HG03575 (cell line): ENCODE results near the gene RNF227.
"Not testable (repeated sequence)": the region's sequence is repeated elsewhere in the genome, so short reads cannot be mapped to it uniquely, and the experiment has no call there.

ENCODE experiments used
- ATAC-seq: cut with Tn5 transposase; IDR thresholded peaks from one replicate; pipeline ENCODE4 v1.9.1; 2021; ENCODE audit not compliant: unreplicated experiment, insufficient number of reproducible peaks, low FRiP score; ENCODE audit errors: extremely low read depth

RNF227 gene

DNA sequence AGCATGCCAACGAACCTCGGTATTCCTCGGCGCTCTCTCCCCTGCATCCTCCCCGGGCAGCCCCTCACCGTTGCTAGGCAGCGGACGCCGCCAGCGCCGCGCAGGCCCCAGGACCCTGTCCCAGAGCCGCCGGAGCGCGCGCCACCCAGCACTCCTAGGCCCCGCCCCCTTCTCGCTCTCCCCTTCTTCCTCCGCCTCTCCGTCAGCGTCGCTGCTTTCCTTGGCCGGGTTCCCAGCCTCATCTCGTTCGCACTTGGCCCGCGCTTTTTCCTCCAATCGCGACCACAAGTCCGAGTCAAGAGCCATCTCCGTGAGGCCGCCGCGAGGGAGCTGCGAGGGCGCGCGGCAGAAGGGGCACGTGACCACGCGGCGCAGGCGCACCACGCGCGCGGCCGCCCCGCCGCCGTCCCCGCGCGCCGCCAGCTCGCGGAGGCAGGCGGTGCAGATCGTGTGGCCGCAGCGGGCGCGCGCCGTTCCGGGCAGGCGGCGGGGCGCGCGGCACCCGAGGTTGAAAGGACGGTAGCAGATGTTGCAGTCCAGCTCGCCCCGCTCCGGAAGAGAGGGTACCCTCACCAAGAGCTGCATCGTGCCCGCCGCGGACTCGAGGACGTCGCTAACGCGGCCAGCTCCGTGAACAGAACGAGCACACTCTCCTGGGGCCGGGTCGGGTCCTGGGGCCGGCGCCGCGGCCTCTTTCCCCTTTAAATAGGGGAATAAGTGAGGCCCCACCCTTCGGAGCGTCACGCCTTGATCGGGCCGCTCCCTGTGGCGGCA, at the start of gene RNF227:
RNF227 (minus strand) TSS at position 679 of the 774 bp plus-strand sequence; CDS start at position 585, 94 bp downstream.
- ATAC-seq: no peak

DNA sequence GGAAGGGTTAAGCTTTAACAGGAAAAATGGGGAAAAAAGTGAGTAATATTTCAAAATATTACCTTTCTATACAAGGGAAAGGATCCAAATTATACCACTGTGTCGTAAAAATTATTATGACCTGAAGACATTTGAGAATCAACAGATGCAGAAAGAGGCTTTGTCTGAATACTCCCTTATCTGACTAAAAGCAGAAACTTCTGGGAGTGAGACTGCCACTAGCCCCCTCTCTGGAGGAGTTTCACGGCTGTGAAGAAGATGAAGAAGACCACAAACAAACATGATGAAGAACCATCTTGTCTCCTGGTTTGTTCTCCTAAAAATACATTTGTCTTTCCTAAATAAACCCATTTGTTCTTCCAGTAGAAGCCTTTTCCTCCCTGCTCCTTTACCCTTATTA, 45.3 kb upstream of the RNF227 start:
- ATAC-seq: no peak

DNA sequence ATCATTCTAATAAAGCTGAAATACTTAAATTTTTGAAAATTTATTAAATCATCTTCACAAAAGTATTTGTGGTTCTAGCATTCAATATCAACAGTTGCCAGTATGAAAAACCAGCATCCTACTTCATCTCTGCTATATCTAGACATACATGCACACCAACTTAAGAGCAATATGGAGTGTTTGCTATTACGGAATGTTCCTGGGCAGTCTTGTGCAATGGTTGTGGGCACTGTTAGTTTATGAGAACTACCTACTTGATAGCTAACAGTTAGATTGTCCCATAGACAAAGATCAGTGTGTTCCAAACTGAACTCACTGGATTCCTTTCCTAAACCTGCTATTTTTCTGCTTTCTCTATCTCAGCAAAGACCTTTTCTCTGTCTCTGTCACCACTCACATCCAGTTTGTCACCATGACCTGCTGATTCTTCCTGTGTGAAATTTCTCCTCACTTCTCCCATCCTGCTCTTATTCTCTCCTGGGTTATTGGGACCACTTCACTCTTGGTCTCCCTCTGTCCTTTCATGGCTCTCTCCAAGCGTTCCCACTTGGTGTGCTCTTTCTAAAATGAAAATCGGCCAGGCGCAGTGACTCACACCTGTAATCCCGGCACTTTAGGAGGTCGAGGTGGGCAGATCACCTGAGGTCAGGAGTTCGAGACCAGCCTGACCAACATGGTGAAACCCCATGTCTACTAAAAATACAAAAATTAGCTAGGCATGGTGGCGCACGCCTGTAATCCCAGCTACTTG, 43.6 kb upstream of the RNF227 start:
- no peak for ATAC-seq

DNA sequence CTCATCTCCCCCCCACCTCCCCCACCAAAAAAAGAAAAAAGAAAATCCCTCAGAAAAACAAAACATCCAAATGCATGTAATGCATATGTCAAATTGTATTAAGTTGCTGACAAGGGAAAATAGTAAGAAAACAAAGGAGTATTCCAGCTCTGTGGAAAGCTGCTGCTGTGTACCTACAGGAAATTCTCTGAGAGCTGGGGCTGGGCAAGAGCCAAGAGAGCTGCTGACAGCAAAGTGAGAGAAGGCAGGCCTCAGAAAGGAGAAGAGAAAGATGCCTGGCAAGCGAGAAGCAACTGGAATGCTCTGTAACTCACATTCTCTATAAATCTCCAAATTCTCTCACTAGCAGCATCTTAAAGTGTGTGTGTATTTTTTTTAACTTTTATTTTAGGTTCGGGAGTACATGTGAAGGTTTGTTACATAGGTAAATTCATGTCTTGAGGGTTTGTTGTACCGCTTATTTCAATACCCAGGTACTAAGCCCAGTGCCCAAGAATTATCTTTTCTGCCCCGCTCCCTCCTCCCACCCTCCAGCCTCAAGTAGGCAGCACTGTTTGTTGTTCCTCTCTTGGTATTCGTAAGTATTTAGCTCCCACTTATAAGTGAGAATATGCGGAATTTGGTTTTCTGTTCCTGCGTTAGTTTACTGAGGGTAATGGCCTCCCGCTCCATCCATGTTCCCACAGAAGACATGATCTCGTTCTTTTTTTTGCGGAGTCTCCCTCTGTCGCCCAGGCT, 40.3 kb upstream of the RNF227 start:
- no peak for ATAC-seq

DNA sequence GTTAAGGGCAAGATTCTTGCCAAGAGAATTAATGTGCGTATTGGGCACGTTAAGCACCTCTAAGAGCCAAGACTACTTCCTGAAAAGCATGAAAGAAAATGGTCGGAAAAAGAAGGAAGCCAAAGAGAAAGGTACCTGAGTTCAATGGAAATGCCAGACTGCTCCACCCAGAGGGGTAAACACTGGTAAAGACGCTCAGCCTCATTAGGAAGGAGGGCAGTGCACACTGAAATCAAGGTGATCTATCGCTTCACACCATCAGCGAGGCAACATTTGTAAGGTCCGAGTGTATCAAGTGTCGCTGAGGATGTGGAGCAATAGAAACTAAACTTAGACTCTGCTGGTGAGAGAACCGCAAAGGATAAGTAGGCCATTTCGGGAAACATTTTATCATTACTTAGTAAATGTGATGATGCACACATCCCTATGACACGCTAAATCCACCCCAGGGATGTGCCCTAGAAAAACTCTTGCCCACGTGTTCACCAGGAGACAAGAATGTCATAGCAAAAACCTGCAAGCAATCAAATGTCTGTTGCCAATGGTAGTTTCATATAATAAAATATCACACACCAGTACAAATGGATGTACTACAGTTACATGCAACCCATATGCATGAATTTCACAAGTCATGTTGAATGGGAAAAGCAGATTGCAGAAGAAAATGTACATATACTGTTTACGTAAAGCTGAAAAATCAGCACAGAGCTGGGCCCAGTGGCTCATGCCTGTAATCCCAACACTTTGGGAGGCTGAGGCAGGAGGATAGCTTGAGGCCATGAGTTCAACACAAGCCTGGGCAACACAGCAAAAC, 39.5 kb upstream of the RNF227 start:
- ATAC-seq: no peak

DNA sequence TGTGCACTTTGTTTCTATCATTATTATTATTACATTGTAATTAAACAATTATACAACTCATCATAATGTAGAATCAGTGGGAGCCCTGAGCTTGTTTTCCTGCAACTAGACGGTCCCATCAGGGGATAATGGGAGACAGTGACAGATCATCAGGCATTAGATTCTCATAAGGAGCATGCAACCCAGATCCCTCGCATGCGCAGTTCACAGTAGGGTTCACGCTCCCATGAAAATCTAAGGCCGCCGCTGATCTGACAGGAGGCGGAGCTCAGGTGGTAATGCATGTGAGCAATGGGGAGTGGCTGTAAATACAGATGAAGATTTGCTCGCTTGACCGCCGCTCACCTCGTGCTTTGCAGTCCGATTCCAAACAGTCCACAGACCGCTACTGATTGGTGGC, 37.2 kb upstream of the RNF227 start:
- not testable (repeated sequence) for ATAC-seq

DNA sequence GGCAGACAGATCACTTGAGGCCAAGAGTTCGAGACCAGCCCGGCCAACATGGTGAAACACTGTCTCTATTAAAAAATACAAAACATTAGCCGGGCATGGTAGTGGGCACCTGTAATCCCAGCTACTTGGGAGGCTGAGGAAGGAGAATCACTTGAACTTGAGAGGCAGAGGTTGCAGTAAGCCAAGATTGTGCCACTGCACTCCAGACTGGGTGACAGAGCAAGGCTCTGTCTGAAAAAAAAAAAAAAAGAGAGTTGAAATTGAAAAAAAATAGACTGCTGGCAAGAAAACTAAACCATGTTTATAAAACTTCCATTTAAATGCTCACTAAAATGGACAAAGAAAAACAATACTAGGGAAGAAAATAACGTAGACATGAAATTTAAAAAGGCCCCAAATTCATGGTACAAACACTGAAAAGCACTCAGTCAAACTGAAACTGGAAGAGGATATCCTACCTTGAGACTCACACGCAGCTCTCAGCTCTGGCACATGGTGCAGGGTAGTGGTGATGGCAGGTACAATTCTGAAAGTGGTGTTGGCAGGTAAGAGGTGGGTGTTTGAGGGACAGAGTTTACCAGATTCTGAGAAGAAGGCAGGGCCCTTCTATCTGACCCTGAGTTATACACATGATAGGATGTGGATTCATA, 35.2 kb upstream of the RNF227 start:
- no peak for ATAC-seq

DNA sequence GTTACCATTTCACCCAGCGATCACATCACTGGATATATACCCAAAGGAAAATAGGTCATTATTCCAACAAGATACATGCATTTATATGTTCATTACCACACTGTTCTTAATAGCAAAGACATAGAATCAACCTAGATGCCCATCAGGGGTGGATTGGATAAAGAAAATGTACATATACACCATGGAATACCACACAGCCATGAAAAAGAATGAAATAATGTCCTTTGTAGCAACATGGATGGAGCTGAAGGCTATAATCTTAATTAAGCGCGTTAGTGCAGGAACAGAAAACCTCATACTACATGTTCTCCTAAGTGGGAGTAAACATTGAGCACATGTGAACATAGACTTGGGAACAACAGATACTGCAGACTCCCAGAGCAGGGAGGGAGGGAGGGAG, 34.5 kb upstream of the RNF227 start:
- no peak for ATAC-seq

DNA sequence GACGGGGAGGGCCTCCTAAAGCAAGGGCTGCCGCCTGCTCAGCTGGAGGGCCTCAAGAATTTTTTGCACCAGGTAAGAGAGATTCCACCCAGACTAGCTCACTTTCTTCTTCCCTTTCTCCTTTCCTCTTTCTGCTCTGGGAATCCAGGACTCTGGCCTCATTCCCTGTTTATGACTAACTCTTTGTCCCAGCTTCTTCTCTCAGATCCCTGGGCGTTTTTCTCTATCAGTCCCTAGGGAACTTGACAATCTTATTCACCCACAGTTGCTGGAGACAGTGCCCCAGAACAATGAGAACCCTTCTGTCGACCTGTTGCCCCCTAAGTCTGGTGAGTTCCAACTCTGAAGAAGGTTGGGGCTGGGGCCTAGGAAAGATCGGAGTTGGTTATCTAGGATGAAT, 31.6 kb upstream of the RNF227 start:
- ATAC-seq: no peak

DNA sequence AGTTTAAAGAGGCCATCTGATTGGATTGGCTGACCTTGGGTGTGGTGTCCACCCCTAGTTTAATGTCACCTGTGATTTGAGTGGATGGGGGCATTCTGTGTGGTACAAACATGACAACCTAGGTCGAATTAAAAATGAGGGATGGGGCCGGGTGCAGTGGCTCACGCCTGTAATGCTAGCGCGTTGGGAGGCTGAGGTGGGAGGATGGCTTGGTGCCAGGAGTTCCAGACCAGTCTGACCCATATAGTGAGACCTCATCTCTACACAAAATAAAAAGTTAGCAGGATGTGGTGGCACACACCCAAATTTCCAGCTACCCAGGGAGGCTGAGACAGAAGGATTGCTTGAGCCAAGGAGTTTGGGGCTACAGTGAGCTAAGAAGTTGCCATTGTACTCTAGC, 30.4 kb upstream of the RNF227 start:
- no peak for ATAC-seq

DNA sequence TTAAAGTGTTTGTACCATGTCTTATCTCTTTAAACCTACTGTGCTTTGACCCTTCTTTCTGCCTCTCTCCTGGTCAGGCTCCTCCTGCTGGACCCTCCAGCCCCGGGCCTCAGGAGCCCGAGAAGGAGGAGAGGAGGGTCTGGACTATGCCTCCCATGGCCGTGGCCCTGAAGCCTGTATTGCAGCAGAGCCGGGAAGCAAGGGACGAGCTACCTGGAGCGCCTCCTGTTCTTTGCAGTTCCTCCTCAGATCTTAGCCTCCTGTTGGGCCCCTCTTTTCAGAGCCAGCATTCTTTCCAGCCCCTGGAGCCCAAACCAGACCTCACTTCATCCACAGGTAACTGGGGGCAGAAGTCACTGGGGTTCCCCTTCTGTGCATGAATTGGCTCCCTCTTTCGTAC, 29.6 kb upstream of the RNF227 start:
- no peak for ATAC-seq

DNA sequence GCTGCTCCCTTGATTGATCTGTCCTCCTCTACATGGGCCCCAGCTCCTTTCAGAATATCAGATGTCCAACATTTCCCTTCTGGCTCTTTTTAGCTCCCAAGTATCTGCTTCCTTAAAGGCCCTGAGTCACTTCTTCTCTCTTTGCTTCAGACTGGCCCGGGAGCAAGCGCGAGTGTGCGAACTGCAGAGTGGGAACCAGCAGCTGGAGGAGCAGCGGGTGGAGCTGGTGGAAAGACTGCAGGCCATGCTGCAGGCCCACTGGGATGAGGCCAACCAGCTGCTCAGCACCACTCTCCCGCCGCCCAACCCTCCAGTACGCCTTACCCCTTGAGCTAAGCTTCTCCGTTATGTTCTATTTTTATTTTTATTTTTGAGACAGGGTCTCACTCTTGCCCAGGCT, 28.2 kb upstream of the RNF227 start:
- no peak for ATAC-seq

DNA sequence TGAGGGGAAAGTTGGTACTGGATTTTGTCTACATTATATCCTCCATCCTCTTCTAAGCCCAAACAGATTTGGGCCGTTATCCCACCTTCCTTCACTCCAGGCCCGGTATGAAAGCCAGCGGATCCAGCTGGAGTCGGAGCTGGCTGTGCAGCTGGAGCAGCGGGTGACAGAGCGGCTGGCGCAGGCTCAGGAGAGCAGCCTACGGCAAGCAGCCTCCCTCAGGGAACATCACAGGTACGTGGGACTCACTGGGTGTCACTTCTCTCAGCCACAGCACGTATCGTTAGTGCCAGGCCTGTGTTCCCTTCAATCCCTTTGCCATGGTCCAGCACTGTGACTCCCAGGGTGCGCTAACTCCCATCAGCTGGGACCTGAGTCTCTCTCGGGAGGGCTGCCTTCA, 27.2 kb upstream of the RNF227 start:
- no peak for ATAC-seq

DNA sequence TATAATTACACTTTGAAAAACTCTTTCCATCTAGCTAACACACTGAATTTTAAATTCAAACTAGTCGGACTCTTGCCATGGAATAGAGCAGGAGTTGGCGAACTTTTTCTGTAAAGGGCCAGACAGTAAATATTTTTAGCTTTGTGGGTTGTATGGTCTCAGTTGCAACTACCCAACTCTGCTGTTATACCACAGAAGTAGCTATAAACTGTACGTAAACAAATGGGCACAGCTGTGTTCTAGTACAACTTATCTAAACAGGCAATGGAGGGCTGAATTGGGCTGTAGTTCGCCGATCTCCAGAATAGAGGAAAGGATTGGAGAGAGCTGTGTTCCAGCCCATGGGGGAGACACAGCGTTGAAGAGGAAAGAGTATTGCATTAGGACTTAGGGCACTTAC, 24.7 kb upstream of the RNF227 start:
- ATAC-seq: no peak

DNA sequence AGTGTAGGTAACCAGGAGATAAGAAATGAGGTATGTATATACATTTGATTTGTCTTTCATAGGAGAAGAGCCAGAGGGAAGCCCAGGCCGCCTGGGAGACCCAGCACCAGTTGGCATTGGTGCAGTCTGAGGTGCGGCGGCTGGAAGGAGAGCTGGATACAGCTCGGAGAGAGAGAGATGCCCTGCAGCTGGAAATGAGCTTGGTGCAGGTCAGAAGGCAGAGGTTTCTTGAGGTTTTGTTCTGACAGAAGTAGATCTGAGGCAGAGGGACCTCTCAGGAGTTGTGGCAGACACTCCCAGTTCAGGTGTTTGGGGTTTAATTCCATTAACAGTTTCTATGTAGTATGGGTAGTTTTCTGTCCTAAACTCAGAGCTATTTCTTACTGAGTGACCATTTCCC, 23.9 kb upstream of the RNF227 start:
- no peak for ATAC-seq

DNA sequence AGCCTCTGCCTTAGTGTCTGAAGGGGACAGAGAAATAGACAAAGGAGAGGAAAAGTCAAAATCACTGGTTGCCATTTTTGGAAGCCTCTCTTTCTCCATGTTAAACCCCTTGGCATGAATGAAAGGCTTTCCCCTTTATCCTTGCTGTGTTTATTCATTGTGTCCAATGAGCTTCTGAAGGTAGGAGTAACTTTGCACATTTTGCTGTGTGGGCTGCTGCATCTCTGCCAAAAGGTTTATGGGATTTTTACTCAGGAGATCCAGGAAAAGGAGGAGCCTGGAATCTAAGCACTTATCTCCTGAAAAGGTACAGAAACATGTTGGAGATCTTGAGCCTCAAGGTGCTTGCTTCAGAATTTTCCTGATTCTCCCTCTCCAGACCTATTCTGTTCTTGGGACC, 19.8 kb upstream of the RNF227 start:
- no peak for ATAC-seq

DNA sequence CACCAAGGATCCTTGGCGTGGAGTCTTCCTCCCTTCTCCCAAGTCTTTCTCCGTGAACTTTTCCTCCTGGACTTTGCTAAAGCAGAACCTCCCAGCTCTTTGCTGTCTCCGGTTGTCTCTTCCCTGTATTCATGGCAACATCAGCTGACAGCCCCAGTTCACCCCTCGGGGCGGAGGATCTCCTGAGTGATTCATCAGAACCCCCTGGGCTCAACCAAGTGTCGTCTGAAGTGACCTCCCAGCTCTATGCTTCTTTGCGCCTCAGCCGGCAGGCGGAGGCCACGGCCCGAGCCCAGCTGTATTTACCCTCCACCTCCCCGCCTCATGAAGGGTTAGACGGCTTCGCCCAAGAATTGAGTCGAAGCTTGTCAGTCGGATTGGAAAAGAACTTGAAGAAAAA, 16.9 kb upstream of the RNF227 start:
- no peak for ATAC-seq

DNA sequence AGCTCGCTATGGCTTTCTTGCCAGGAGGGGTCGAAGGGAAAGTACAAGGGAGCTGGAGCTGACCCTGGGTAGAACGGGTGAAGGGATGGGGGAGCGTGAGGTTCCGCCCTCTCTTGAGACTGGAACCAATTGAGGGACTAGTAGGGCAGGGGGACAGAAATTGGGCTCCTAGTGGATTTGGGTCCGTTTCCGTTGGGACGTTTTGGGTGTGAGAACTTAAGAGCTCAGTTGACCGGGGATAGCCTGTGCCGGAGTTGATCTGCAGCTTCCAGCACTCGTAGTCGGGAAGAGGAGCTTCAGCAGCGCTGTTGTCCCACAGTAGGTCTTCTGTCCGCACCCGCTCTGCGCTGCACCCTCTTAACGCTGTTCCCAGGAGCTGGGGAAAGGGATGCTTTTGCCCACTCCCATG, 16.4 kb upstream of the RNF227 start:
- ATAC-seq: no peak
